HG03064 (cell line): Measurements from ENCODE around the gene DLG2.
A peak's percentile ranks its signal among the peaks of the same experiment; 100 is the strongest.
"Not testable (repeated sequence)": the region's sequence is repeated elsewhere in the genome, so short reads cannot be mapped to it uniquely, and the experiment has no call there.

Source experiments
- ATAC-seq: cut with Tn5 transposase; IDR thresholded peaks from one replicate; pipeline ENCODE4 v1.9.1; 2021; ENCODE audit warnings: low read depth; ENCODE audit not compliant: unreplicated experiment

The DLG2 gene

DNA sequence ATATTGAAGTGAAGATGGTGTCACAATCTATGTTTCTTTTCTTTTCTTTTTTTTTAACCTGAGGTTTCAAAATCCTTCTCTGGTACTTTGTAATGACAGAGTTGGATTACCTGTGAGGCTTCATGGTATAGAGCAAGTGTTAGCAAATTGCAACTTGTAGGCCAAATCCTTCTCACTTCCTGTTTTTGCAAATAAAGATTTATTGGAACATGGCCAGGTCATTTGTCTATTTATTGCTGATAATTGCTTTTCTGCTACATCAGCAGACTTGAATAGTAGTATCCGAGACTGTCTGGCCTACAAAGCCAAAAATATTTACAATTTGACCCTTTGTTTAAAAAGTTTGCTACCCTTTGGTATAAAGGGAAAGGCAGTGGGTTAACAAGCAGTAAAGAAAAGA, 1281.5 kb downstream of the DLG2 start:
- ATAC-seq = no peak

DNA sequence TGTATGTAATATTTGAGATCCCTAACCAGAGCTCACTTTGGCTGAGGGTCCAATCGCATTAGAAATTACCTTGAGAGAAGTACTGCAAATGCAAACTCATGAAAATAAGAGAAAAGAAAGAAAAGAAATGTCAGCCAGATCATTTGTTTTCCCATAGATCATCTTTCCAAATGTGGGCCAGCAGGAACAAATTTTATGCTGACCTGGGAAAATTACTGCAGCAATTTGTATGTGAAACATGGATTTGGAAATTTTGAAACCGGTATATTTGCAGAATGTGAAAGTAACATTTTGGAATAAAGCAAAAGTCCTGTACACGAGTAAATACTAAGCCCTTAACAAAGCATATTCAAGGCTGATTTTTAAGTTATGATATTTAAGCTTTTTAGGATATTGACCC, 1282.1 kb downstream of the DLG2 start:
- no peak for ATAC-seq

DNA sequence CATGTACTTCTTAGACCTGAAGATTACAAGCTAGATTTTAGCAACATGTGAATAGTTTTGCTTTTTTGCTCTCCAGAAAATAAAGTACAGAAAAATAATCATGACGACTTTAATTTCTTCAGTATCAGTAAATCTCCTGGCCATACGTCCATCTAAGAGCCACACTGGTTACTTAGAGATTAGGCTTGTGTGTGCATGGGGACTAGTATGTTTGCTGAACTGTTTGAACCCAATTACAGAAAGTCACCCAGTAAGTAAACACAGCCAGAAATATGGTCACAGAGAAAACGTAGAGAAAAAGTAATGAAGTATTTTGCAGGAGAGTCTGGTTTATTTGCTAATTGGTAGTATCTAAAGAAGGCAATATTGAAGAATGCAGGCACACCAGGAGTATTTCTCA, 1287.3 kb downstream of the DLG2 start:
- no peak for ATAC-seq

DNA sequence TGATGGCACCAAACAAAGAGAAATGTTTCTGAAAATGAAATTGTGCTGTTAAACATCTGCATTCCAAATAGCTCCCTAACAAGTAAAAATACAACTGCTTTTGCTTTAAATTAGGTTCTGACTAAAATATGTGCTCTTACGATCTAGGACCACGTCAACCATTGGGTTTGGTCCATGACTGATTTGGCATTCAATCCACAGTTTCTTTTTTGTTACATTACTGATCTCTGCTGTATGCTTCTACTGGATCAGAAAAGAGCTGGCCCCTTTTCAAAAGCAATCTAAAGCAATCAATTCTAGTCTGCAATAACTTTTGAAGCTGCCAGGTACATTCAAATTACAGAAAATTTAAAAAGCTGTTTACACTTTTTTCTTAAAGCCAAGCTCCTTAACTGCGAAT, 1293.9 kb downstream of the DLG2 start:
- no peak for ATAC-seq

DNA sequence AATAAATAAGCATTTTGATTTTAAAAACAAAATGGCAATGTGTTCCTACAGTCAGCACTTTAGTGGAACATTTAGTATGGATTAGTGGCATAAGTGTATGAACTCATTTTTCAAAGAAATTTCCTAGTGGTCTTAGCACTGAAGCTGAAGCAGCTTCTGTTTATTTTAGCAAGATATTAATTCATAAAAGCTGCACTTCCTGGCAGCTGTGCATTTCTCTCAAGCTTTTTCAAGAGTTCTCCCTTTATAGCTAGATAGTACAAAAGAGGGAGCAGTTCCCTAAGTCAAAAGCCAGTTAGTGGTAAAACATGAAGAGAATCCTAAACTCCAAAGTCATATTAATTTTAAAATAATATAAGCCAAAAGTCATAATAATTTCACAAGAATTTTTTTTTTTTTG, 1304.9 kb downstream of the DLG2 start:
- no peak for ATAC-seq

DNA sequence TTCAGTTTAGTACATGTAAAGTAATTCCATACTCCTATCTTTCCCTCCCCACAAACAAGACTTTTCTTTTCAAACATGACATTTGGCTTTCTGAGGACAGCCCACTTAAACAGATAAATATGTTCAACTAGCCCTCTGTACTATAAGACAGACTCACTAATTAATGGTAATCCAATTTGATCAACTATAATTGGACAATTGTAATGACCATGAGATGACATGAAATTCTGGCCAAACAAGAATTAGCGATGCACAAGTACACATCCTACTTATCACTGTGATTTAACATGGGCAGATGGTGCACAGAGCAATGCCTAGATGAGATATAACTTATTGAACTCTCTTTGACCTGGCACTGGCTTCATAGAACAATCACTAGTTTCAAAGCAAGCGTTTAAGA, 1307.3 kb downstream of the DLG2 start:
- no peak for ATAC-seq

DNA sequence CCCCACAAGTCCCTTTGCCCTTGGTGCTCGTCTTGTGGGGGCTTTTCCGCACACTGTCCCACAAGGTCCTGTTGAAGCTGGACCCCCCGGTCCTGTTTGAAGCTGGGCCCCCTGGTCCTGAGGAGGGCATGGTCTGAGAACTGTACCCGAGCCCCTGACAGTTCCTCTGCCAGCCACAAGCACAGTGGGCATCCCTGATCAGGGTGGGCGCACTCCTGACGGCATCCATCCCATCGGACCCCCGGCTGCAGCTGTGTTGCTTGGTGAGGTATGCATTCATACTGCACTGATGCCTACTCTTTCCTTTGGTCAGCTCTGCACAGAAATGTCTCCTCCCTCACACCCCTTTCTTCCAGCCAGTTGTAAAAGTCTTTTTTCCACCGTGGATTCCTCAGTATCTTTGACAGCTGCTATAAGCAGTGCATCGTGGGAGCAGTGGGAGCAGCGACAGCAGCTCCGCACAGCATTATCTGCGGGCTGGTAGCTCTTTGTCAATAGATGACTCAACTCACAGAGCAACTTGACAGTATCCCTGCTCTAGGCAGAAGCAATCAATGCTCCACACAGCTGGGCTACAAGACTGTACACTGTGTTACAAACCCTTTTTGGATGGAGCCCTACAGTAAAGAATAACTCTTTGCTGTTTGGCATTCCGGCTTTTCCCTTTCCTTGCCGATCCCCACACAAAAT, 1310.1 kb downstream of the DLG2 start:
- ATAC-seq = no peak

DNA sequence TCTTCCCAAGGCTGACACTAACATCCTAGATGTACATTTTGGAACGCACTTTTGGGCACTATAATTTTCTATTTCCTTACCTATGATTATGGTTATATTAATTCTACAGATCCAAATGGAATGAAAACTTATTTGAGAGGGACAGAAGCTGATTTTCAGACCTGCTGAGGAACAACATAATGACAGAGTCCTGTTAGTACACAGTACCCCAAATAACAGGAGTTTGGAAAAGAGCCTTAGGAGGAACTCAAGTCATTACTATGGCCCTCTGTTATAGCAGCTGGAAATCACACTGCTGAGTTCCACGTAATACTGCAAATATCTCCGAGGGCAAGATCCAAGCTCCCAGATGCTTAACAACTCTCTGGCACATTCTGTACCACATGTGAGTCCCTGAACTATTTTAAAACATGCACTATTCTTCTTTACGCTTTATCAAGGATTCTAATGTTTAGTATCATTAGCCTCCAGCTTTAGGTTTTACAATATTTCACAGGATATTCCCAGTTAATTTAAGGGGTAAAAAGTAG, 1313.2 kb downstream of the DLG2 start:
- no peak for ATAC-seq

DNA sequence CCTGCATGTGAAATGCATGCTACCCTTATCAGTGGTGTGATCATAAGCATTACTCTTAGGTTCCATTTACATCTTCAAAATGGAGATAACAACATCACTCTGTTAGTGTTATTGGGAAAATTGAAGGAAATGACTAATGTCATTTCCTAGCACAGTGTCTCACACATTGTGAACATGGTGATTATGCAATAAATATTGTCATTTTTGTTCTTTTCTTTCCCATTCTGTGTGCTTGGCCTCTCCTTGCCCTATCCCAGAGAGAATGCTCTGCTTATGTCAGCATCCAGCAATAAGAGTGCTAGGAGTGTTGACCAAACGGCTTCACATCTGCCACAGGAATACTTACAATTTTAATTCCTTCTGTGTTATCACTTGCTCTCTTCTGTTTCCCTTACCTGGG, 1316.9 kb downstream of the DLG2 start:
- no peak for ATAC-seq

DNA sequence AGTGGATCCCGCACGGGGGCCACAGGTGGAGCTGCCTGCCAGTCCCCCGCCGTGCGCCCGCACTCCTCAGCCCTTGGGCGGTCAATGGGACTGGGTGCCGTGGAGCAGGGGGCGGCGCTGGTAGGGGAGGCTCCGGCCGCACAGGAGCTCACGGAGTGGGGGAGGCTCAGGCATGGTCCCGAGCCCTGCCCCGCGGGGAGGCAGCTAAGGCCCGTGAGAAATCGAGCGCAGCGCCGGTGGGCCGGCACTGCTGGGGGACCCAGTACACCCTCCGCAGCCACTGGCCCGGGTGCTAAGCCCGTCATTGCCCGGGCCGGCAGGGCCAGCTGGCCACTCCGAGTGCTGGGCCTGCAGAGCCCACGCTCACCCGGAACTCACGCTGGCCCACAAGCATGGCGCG, 1318.7 kb downstream of the DLG2 start:
- not testable (repeated sequence) for ATAC-seq

DNA sequence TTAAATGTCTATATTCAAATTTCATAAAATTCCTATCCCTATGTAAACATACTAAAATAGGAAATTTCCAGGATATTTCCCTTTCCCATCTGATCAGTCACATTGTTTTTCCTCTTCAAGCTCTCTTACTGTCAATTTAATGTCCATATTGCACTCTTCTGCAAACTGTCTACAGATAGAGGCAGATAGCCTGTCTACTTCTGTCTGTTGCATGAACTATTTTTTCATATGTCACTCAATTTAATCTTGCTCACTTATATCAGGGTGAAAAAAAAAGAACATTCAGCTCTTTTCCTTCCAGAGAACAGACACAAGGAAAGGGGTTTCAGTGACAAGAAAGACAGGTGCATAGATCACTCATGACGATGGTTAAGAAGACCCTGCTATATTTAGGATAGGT, 1327.1 kb downstream of the DLG2 start:
- ATAC-seq = no peak

DNA sequence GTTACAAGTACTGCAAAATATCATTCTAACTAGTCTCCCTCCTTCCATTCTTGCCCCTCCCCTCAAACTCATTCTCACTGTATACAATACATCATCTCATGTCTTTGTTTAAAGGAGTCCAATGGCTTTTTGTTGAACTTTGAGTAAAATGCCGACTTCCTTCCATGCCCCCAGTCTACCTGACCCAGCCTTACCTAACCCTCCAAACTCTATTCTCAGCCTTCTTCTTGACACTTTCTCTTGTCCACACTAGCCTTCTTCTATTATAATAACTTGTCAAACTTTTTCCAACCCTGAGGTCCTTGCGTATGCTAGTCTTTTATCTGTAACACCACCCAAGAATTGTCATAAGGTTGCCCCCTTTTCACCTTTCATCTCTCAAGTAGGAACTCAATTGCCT, 1329.6 kb downstream of the DLG2 start:
- no peak for ATAC-seq

DNA sequence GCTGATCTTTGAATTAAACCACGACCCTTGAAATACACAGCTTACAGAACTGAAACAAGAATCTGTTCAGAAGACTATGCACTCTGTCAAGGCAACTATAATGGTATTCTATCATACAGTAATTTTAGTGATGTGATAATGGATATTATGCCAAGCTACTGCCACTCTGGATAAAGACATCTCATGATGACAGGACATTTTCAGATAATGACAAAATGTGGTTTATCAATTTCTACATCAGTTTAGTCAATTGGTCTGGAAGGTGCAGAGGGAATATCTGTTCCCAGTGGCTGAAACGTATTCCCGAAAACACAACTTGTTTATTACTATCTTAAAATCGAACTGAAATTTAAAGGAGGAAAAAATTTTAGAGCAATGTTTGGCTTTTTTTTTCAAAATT, 1331.3 kb downstream of the DLG2 start:
- no peak for ATAC-seq

DNA sequence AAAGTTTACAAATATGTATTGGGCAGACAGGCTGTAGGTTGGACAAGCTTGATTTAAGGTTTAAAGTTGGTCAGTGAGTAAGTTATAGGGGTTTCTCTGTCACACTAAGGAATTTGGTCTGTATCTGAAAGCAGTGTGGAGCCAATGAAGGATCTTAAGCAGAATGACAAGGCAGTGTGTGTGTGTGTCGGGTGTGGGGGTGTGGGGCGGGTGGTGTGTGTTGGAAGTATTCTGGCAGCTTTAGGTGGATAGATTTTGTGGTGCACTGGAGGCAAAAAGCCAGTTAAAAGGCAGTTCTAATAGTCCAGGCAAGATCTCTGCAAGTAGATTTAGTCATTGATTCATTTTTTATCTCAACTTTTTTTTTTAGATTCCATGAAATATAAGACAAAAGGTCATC, 1334.2 kb downstream of the DLG2 start:
- ATAC-seq = no peak

DNA sequence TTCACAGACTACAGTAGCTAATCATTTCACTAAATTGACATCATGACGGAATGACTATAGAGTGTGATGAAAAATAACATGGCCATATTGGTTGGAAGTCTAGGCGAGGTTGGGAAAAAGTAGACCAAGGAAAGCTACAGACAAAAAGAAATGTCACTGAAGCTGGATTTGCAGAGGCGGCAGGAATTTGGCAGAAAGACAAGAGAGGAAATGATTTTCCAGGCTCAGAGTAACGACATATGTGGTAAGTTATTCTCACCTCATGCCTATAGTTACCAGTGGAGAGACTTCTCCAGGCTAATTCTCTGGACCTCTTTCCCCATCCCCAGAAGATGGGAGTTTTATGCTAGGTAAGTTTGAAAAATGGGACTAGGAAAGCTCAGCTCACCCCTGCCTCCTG, 1335.1 kb downstream of the DLG2 start:
- ATAC-seq = no peak

DNA sequence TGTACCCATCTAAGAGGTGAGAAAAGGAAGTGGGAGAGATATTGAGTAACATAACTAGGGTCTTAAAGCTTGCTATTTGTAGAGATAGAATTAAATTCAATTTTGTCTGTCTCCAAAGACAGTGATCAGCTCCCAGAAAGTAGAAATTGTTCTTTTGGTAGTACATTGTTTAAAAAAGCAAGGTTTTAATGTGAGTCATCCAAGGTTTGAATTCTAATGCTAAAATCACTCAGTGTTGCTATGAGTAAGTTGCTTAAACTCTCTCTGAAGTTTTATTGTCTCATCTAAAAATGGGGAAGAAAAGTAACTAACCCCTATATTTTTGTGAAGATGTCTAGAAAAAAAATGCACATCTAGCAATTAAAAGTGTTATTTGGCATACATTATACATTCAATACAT, 1336.5 kb downstream of the DLG2 start:
- ATAC-seq = no peak

DNA sequence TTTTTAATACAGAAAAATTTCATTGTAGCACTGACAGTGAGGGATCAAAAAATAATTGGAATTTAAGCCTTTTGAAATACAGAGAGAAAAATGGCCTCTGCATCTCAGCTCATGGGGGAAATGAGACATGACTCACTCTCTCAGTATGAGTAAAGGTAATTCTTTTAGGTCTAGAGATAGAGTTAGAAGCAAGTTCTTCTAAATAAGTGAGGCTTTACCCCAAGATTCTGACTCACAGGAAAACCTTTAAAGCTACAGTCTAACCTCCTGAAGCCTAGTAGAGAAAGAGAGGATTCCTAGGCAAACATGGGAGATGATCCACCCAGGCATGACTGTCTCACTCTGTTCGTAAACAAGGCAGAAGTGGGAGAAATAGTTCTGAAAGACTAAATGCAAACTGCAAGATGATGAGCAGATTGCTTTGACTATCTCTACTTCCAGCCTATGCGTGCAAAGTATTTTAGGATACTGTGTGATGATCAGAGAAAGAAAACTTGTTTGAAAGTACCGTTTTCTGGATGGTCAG, 1337.7 kb downstream of the DLG2 start:
- peak; percentile 99 for ATAC-seq

DNA sequence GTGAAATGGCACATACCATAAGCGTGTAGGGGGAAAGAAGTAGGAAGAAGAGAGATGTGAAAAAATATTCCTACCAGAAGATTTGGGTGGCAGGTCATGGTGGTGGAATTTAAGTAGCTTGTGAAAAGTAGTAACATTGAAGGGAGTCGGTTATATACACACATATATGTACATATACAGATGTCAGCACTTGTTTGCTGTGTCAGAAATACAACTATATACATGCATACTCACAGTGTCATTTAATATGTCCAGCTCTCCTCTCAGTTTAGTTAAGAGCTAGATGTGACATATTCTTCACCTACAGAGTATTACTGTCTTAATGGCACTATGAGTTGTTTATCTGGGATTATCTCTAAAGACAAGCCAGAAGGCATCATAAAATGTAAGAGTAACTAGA, 1353.6 kb downstream of the DLG2 start:
- no peak for ATAC-seq

DNA sequence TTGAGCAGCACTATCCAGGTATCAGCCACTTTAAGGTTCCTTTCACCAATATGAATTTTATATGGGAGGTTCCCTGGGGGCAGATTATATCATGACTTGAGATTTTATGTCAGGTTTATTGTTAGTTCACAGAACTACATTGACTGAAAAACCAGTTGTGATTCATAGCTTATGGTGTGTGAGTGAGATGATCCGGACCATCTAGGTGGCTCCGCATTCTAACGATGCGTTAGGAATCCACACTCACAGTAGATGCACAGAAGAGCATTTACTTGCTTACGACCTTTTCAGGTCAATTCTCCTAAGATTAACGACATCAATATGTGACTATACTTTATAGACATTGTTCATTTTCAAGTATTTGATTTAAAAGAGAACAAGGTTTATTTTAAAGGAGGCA, 1356.7 kb downstream of the DLG2 start:
- ATAC-seq = no peak

DNA sequence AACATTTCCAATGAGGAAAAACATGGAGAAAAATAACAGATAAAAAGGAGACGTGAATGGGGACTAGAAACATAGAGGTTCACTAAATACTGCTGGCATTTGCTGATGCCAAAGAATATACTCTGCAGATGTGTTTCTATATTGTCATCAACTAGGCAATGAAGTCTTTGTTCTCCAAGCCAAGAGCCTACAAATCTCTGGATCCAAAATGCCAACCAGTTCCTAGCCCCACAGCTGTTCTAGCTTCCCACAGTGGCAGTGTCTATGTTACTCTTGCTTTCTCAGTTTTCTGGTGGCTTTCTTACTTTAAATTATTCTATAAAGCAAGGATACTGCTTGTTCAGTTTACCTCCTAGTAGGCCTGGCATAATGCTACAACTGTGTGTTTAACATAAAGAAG, 1363.1 kb downstream of the DLG2 start:
- no peak for ATAC-seq

DNA sequence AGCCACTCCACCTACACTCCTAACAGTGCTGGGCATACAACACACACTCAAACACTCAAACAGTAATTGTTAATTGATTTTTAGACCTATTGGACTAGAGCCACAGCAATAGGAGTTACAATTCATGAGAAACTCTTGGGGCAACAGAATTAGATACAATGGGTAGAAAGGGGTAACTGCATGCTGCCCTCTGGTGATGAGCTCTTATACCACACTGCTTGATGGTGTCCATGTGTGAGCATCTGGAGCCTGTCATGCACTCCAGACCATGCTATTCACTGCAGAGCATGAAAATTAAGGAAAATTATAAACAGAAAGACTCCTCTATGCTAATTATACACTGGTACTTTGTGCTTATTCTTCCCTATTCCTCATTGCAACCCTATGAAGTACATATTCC, 1365.4 kb downstream of the DLG2 start:
- ATAC-seq = no peak

DNA sequence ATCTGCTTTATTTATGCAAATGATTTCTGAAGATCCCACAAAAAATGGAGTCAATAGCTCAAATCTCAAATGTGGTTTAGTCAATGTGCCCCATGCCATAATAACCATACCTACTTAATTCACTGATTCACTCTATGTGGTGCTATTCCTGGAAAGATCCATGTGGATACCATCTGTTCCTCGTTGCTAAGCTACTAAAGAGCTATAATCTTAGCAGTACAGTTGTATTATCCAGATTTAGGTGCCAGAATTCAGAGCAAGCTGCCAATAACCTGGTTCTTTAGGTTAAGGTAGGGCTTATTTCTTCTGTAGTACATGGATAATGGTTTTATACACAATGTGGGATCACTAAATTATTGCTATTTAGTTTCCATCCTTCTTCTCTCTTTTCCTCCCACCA, 1366.3 kb downstream of the DLG2 start:
- ATAC-seq = no peak

DNA sequence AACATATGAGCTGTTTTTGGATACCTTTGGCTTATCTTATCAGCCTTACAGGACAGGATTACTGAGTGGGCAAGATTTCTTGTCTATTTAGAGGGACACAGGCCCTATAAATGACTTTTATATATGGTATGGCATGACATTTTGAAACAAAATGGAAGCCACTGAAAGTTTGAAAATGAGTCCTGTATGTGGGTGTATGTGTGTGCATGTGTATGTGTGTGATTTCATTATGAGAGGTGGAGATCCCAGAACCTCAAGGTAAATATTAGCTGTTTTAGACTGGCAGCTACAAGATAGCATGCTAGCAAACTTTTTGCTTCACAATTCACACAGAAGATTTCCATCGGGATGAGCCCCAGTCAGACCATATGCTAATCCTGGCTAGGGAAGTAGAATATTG, 1370.5 kb downstream of the DLG2 start:
- ATAC-seq = no peak
